Osteoblast (primary cell): ENCODE data around the gene P2RY14. TPM values are rescaled to one million over a fixed set of nuclear protein-coding genes. Genes with fewer than 3 reads are reported as not detected.

Source experiments
- DNase-seq: peaks from one replicate; pipeline ENCODE4 v3.0.0; 2011; ENCODE audit warnings: low spot score, mixed read lengths; ENCODE audit not compliant: insufficient read length; ENCODE audit errors: missing footprints
- H2AFZ ChIP-seq: 2 replicates; pipeline ENCODE4 v1.6.0; 2011; ENCODE audit warnings: mild to moderate bottlenecking, low read length
- H3K27ac ChIP-seq: 2 replicates; pipeline ENCODE4 v1.5.1; 2011; ENCODE audit warnings: mild to moderate bottlenecking, low read depth, low read length, moderate library complexity
- H3K27me3 ChIP-seq: 2 replicates; pipeline ENCODE4 v1.6.0; 2012; ENCODE audit warnings: mild to moderate bottlenecking, control low read depth, inconsistent platforms, low read length, moderate library complexity; ENCODE audit not compliant: insufficient read depth
- H3K36me3 ChIP-seq: 2 replicates; pipeline ENCODE4 v1.5.1; 2011; ENCODE audit warnings: mild to moderate bottlenecking, low read length, control low read depth, moderate library complexity; ENCODE audit not compliant: insufficient read depth
- H3K4me1 ChIP-seq: 2 replicates; pipeline ENCODE4 v1.5.1; 2011; ENCODE audit warnings: mild to moderate bottlenecking, low read length, control low read depth, moderate library complexity; ENCODE audit not compliant: insufficient read depth
- H3K4me2 ChIP-seq: 2 replicates; pipeline ENCODE4 v1.6.0; 2011; ENCODE audit warnings: mild to moderate bottlenecking, low read length; ENCODE audit not compliant: insufficient read depth
- H3K4me3 ChIP-seq: fragments of 200-600 bp; sonication (generic); 3 replicates; pipeline ENCODE4 v1.5.1; 2012; ENCODE audit warnings: mild to moderate bottlenecking, low read length, inconsistent platforms; ENCODE audit not compliant: insufficient read depth
- H3K79me2 ChIP-seq: 2 replicates; pipeline ENCODE4 v1.6.0; 2012; ENCODE audit warnings: mild to moderate bottlenecking, low read length, control low read depth, inconsistent platforms; ENCODE audit not compliant: insufficient read depth
- H3K9me3 ChIP-seq: 2 replicates; pipeline ENCODE4 v1.5.1; 2011; ENCODE audit warnings: low read depth, low read length, control low read depth
- H4K20me1 ChIP-seq: 2 replicates; pipeline ENCODE4 v1.6.0; 2012; ENCODE audit warnings: mild to moderate bottlenecking, low read length, control low read depth; ENCODE audit not compliant: insufficient read depth
- CTCF ChIP-seq: IDR thresholded peaks from 2 replicates; pipeline ENCODE4 v1.5.1; 2011; ENCODE audit warnings: mild to moderate bottlenecking, low read depth, low read length, moderate library complexity; ENCODE audit errors: extremely low read depth
- total RNA-seq: library from RNA; depleted of rRNA; stranded (reverse); fragments of >200 nt; gene quantifications from 2 replicates; pipeline ENCODE4 v1.2.3, GENCODE V29; 2012

P2RY14 gene
- total RNA-seq, 1 donor, result not detected

- H3K4me3 ChIP-seq, result no peak overlapping the region
- TF ChIP-seq CTCF, result no peak
- H4K20me1 ChIP-seq, result no peaks in the 10 kb centered on the region
- H2AFZ ChIP-seq, result no peak overlapping the region
- H3K4me1 ChIP-seq, result no peaks in the 10 kb centered on the region
- no peak overlapping the region for H3K4me2 ChIP-seq
- DNase-seq, result no peak
- no peaks in the 10 kb centered on the region for H3K27me3 ChIP-seq
- H3K9me3 ChIP-seq, result no peaks in the 10 kb centered on the region
- H3K36me3 ChIP-seq, result no peaks in the 10 kb centered on the region
- H3K79me2 ChIP-seq, result no peaks in the 10 kb centered on the region
- no peak overlapping the region for H3K27ac ChIP-seq
Observed at GRCh38 chr3:151206201-151206600, 72.1 kb downstream of the P2RY14 start.

GRCh38 chr3:151205482-151205881 lies 72.9 kb downstream of the P2RY14 start:
- H3K27ac ChIP-seq, result no peak overlapping the region
- H4K20me1 ChIP-seq, result no peaks in the 10 kb centered on the region
- H3K36me3 ChIP-seq, result no peaks in the 10 kb centered on the region
- H3K4me3 ChIP-seq, result no peak overlapping the region
- no peaks in the 10 kb centered on the region for H3K9me3 ChIP-seq
- no peak for DNase-seq
- H3K79me2 ChIP-seq, result no peaks in the 10 kb centered on the region
- TF ChIP-seq CTCF, result no peak
- H3K4me1 ChIP-seq, result no peaks in the 10 kb centered on the region
- H2AFZ ChIP-seq, result no peak overlapping the region
- no peaks in the 10 kb centered on the region for H3K27me3 ChIP-seq
- no peak overlapping the region for H3K4me2 ChIP-seq

- H4K20me1 ChIP-seq, result no peaks in the 10 kb centered on the region
- no peak overlapping the region for H3K4me2 ChIP-seq
- no peak for TF ChIP-seq CTCF
- H3K4me1 ChIP-seq, result no peaks in the 10 kb centered on the region
- no peak overlapping the region for H2AFZ ChIP-seq
- H3K9me3 ChIP-seq, result no peaks in the 10 kb centered on the region
- H3K79me2 ChIP-seq, result no peaks in the 10 kb centered on the region
- no peak overlapping the region for H3K27ac ChIP-seq
- no peaks in the 10 kb centered on the region for H3K27me3 ChIP-seq
- H3K4me3 ChIP-seq, result no peak overlapping the region
- no peak for DNase-seq
- H3K36me3 ChIP-seq, result no peaks in the 10 kb centered on the region
Observed at GRCh38 chr3:151204530-151205402, 73.6 kb downstream of the P2RY14 start.

- Histone ChIP-seq H3K9me3 (no peaks in the 10 kb centered on the region), H3K79me2 (no peaks in the 10 kb centered on the region), H3K36me3 (no peaks in the 10 kb centered on the region), H3K27ac (no peak within 1 kb of the TSS), H3K27me3 (no peaks in the 10 kb centered on the region), H3K4me2 (no peak within 1 kb of the TSS), H3K4me1 (peaks cover 3% of the 10 kb centered on the region), H3K4me3 (no peak within 1 kb of the TSS), H2AFZ (no peak within 1 kb of the TSS), H4K20me1 (no peaks in the 10 kb centered on the region)
- no peak for TF ChIP-seq CTCF
- DNase-seq, result no peak
Observed at GRCh38 chr3:151203051-151203420, 75.3 kb downstream of the P2RY14 start, which contains the start of gene GPR171. GPR171 (minus strand) TSS chr3:151203216; CDS start chr3:151199386, 3,830 bp downstream.
